NT2/D1 (cell line): ENCODE measurements around the gene DCPS.
"Not testable (repeated sequence)": the region's sequence is repeated elsewhere in the genome, so short reads cannot be mapped to it uniquely, and the experiment has no call there.

Experiments
- SUZ12 ChIP-seq: IDR thresholded peaks from 2 replicates; pipeline ENCODE4 v1.6.1; 2011; ENCODE audit not compliant: insufficient read length, insufficient read depth; ENCODE audit errors: extremely low read depth
- YY1 ChIP-seq: IDR thresholded peaks from 2 replicates; pipeline ENCODE4 v1.6.1; 2011; ENCODE audit not compliant: insufficient read length, insufficient read depth
- ZNF274 ChIP-seq: IDR thresholded peaks from 2 replicates; pipeline ENCODE4 v1.6.1; 2011; ENCODE audit warnings: mild to moderate bottlenecking, low read depth, low read length

DNA sequence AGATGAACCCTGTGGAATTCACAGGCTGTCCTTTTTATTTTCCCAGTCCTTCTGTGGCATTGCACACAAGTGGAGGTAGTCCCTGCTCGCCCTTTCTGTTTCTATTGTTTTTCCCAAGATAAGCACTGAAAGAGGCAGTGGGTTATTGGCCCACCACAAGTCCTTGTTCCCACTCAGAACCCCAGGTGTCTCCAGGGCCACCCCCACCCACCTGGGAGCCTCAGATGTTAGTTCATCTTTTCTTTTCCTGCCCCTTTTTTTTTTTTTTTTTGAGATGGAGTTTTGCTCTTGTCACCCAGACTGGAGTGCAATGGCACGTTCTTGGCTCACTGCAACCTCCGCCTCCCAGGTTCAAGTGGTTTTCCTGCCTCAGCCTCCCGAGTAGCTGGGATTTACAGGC, 4.9 kb downstream of the DCPS start:
- not testable (repeated sequence) for TF ChIP-seq ZNF274, YY1, SUZ12
